Activated naive CD4-positive, alpha-beta T cell treated with anti-CD3 and anti-CD28 coated beads, Interleukin-2, amount 50 U/mL, for 16 hours (primary cell): Measurements from ENCODE around the gene NPRL2.

ENCODE experiments used
- DNase-seq: peaks from one replicate; pipeline ENCODE4 v3.0.0-alpha.2; 2020

NPRL2 gene

DNA sequence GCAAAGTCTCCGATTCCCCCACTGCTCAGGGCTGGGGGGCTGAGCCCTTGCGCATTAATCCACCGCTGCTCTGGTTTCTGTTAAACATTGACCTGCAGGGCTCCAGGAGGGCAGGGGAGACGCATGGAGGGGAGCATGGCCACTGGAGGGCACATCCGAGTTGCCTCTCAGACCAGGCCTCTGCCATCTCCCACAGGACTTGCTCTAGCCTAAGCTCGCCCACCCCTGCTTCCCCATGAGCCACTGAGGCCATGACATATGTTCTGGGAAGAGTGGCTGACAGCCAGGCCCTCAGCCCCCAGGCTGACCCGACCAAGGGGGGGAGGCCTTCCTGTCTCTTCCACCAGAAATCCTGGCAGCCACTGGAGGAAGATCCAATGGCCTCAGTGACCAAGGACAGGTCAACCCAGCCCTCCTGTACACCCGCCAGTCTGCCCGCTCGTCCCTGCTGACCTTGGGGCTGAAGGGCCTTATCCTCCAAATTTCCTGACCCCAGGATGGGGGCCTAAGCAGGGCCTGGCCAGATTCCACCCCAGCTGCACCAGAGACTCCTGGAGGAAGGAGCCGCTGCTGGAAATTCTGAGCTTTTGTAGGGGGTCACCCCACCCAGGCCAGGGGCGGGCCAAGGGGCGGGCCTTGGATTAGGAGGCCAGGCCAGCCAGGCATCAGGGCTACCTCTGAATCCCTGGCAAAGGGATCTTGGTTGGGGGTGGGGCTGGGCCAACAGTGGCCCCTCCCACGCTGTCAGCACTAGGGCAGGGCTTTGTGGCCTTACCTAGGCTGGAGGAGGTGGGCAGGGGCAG lies 47.4 kb downstream of the NPRL2 start, which contains the start of gene HYAL1:
TSS of gene HYAL1 (minus strand) at position 562 of the 803 bp plus-strand sequence. CDS start 618 bp downstream, outside the sequence.
- no peak for DNase-seq

- DNase-seq: no peak
These were observed 48.2 kb downstream of the NPRL2 start for GRCh38 chr3:50302095-50303012.

DNA sequence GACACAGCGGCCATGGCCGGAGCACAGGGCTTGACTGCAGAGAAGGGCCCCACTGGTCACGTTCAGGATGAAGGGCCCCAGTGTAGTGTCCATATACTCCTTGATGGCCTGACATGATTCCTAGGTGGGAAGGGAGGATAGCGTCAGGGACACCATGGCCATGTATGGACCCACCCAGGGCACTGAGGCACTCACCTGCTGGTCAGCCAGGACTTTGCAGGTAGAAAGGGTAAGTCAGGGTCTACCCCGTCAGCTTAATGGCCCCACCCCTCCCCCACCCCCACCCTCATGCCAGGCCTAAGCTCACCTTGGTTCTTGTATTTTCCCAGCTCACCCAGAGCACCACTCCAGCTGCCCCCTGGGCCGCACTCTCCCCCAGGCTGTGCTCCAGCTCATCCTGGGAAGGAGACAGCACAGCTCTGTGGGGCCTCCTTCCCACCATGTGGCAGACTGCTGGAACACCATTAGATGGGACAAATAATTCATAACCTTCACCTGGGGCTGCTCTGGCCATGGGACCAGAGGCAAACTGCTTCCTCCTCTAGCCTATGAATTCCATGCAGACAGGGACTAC lies 49.8 kb downstream of the NPRL2 start:
- no peak for DNase-seq

- no peak for DNase-seq
These were observed 50.5 kb downstream of the NPRL2 start for GRCh38 chr3:50299929-50300680.

DNA sequence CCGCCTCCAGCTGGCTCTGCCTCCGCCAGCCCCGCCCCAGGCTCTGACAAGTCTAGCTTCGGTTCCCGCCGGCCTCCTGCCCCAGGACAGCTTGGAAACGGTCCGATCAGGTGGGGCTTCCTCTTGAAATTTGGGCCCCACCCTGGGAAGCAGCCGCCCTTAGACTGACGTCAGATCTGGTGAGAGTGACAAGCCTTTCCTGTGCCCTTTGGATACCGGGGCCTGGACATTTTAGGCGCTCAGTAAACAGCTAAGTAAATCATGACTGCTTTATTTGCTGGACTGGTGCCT lies 51.0 kb downstream of the NPRL2 start:
- DNase-seq: no peak

GRCh38 chr3:50298836-50299637 lies 51.5 kb downstream of the NPRL2 start, which contains the start of the genes HYAL3 and NAA80:
Gene HYAL3 (minus strand): TSS chr3:50299405. CDS start chr3:50295602, 3,803 bp downstream.
Gene NAA80 (minus strand): TSS chr3:50299405. CDS start chr3:50297463, 1,942 bp downstream.
- DNase-seq: peak; percentile 99

GRCh38 chr3:50297896-50298725 lies 52.5 kb downstream of the NPRL2 start:
- DNase-seq: no peak

GRCh38 chr3:50297384-50297775 lies 53.2 kb downstream of the NPRL2 start:
- no peak for DNase-seq
